HCT116 (cell line): ENCODE measurements around the gene RETSAT.

ENCODE experiments used
- EZH2 ChIP-seq: fragments of 200-600 bp; sonication (generic); IDR thresholded peaks from 2 replicates; pipeline ENCODE4 v1.6.1; 2017; ENCODE audit warnings: antibody characterized with exemption, mixed run types
- FOSL1 ChIP-seq: IDR thresholded peaks from 2 replicates; pipeline ENCODE4 v1.6.1; 2012; ENCODE audit warnings: low read depth
- TCF7L2 ChIP-seq: IDR thresholded peaks from 2 replicates; pipeline ENCODE4 v1.7.0; 2011; ENCODE audit warnings: borderline replicate concordance, inconsistent platforms; ENCODE audit not compliant: insufficient read depth, insufficient read length; ENCODE audit errors: extremely low read depth
- TF ChIP-seq, protein P1 (sequence below), 3 experiments: fragments of 200-600 bp in 1 of 3; sonication (generic) in 1 of 3; IDR thresholded peaks in 2 of 3; conservative IDR thresholded peaks in 1 of 3; 2 replicates each; pipeline ENCODE4 v1.5.1; 2012 to 2017; ENCODE audit warnings: low read depth in 2 of 3, low read length in 2 of 3, antibody characterized with exemption in 1 of 3, borderline replicate concordance in 1 of 3, control low read depth in 1 of 3, mild to moderate bottlenecking in 1 of 3, mixed read lengths in 1 of 3, mixed run types in 1 of 3, moderate library complexity in 1 of 3; ENCODE audit not compliant: insufficient read depth in 1 of 3

GRCh38 chr2:85342156-85342555 lies 12.2 kb downstream of the RETSAT start:
- no peak for TF ChIP-seq EZH2
- TF ChIP-seq TCF7L2 = no peak
- TF ChIP-seq, protein P1, sequence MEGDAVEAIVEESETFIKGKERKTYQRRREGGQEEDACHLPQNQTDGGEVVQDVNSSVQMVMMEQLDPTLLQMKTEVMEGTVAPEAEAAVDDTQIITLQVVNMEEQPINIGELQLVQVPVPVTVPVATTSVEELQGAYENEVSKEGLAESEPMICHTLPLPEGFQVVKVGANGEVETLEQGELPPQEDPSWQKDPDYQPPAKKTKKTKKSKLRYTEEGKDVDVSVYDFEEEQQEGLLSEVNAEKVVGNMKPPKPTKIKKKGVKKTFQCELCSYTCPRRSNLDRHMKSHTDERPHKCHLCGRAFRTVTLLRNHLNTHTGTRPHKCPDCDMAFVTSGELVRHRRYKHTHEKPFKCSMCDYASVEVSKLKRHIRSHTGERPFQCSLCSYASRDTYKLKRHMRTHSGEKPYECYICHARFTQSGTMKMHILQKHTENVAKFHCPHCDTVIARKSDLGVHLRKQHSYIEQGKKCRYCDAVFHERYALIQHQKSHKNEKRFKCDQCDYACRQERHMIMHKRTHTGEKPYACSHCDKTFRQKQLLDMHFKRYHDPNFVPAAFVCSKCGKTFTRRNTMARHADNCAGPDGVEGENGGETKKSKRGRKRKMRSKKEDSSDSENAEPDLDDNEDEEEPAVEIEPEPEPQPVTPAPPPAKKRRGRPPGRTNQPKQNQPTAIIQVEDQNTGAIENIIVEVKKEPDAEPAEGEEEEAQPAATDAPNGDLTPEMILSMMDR (IDR thresholded peaks at IDR 0.05 in 2 of 3, conservative IDR thresholded peaks at IDR 0.05 in 1 of 3; ENCODE audit: borderline replicate concordance in 1 of 3, insufficient read depth in 1 of 3, low read depth in 2 of 3, low read length in 2 of 3) = no peak
- no peak for TF ChIP-seq FOSL1
